ENCODE results near the gene OR2H1.

DNA sequence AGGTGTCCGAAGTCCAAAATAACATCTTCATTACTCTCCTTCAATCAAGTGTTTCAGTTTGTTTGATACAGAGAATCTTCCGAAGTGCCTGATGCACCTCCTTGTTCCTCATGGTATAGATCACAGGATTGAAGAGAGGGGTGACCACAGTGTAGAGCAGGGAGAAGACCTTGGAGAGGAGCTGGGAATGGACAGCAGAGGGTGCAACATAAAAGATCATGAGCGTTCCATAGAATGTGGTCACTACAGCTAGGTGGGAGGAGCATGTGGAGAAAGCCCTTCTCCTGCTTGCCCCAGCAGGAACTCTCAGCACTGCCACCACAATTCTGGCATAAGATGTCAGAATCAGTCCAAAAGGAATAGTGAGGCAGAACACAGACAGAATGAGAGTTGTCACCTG lies 30.3 kb upstream of the OR2H1 start:
- TF ChIP-seq, protein P1, sequence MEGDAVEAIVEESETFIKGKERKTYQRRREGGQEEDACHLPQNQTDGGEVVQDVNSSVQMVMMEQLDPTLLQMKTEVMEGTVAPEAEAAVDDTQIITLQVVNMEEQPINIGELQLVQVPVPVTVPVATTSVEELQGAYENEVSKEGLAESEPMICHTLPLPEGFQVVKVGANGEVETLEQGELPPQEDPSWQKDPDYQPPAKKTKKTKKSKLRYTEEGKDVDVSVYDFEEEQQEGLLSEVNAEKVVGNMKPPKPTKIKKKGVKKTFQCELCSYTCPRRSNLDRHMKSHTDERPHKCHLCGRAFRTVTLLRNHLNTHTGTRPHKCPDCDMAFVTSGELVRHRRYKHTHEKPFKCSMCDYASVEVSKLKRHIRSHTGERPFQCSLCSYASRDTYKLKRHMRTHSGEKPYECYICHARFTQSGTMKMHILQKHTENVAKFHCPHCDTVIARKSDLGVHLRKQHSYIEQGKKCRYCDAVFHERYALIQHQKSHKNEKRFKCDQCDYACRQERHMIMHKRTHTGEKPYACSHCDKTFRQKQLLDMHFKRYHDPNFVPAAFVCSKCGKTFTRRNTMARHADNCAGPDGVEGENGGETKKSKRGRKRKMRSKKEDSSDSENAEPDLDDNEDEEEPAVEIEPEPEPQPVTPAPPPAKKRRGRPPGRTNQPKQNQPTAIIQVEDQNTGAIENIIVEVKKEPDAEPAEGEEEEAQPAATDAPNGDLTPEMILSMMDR (IDR thresholded peaks at IDR 0.05), result no peak
- TF ChIP-seq POLR2AphosphoS5 (IDR thresholded peaks at IDR 0.05) (no peak), POLR2A (IDR thresholded peaks at IDR 0.05) (no peak), EP300 (IDR thresholded peaks at IDR 0.05) (no peak)
